Transverse colon (tissue), 4 donors: ENCODE results near the gene INPP5F. TPM values are rescaled to one million over a fixed set of nuclear protein-coding genes. Genes with fewer than 3 reads are reported as not detected.

Experiments
- DNase-seq: peaks from one replicate; pipeline ENCODE4 v3.0.0-alpha.2; 2019
- H3K27ac ChIP-seq, 4 donors: fragments of 200-600 bp; sonication (generic); 2 replicates each; pipeline ENCODE4 v1.5.1; 2016 to 2018; ENCODE audit warnings: inconsistent platforms in 4 of 4
- H3K27me3 ChIP-seq: fragments of 200-600 bp; sonication (generic); 2 replicates; pipeline ENCODE4 v1.5.1; 2017; ENCODE audit warnings: inconsistent platforms
- H3K36me3 ChIP-seq, 4 donors: fragments of 200-600 bp; sonication (generic); 2 replicates each; pipeline ENCODE4 v1.5.1; 2017 to 2019; ENCODE audit warnings: inconsistent platforms in 4 of 4
- H3K4me1 ChIP-seq, 4 donors: fragments of 200-600 bp; sonication (generic); 2 replicates each; pipeline ENCODE4 v1.5.1; 2017 to 2020; ENCODE audit warnings: inconsistent platforms in 4 of 4
- H3K4me3 ChIP-seq, 4 donors: fragments of 200-600 bp; sonication (generic); 1 replicate in 1 of 4; 2 replicates in 3 of 4; pipeline versions ENCODE4 v1.5.1 to v1.6.1; 2017 to 2019; ENCODE audit warnings: inconsistent platforms in 4 of 4
- H3K9me3 ChIP-seq, 2 donors: fragments of 200-600 bp; sonication (generic); 2 replicates each; pipeline ENCODE4 v1.5.1; 2017 to 2019; ENCODE audit warnings: inconsistent platforms in 2 of 2
- EP300 ChIP-seq: sonication (generic); formaldehyde crosslinking; IDR thresholded peaks from one replicate; pipeline ENCODE4 v1.6.1; 2017; ENCODE audit warnings: antibody characterized with exemption, low read depth
- POLR2A ChIP-seq: fragments of 450-650 bp; IDR thresholded peaks from one replicate; pipeline ENCODE4 v1.6.1; 2016; ENCODE audit warnings: antibody characterized with exemption, mild to moderate bottlenecking, moderate library complexity
- POLR2AphosphoS5 ChIP-seq, 3 donors: sonication (generic); formaldehyde crosslinking; IDR thresholded peaks; one replicate each; pipeline ENCODE4 v1.6.1; 2016; ENCODE audit warnings: antibody characterized with exemption in 3 of 3
- WGBS, 2 donors: methylation state at CpG; one replicate each; pipeline ENCODE4 v1.1.5; 2018; ENCODE audit warnings: low coverage in 1 of 2; 5-methylcytosine and 5-hydroxymethylcytosine counted together
- in situ Hi-C, 4 donors: fragments of 200-750 bp; cut with MboI; loops; one replicate each; pipeline versions ENCODE4 v1.15.0 to v1.15.1; 2017; ENCODE audit warnings: low sequenced_read_pairs in 3 of 4, low pct_ligation_motif_present in 1 of 4, low pct_unique_long_range_greater_than_20kb in 1 of 4
- intact Hi-C: fragments of 100-400 bp; cut with DNase I; formaldehyde crosslinking; loops from one replicate; pipeline ENCODE4 v1.15.1; 2023; ENCODE audit warnings: low total_unique reads
- total RNA-seq, 4 donors: library from RNA; depleted of rRNA; stranded (reverse); fragments of >200 nt; gene quantifications; one replicate each; pipeline ENCODE4 v1.1.0, GENCODE V29; 2016
- TF ChIP-seq, protein P1 (sequence below), 5 experiments: fragments of 200-600 bp in 3 of 5; fragments of 450-650 bp in 2 of 5; sonication (generic) in 3 of 5; IDR thresholded peaks; 1 replicate in 2 of 5; 2 replicates in 3 of 5; pipeline ENCODE4 v1.5.1; 2016 to 2017; ENCODE audit warnings: antibody characterized with exemption in 5 of 5, inconsistent platforms in 3 of 5, mild to moderate bottlenecking in 2 of 5, moderate library complexity in 1 of 5

The INPP5F gene
- total RNA-seq, 4 donors from 2014 or later: 11.6 to 24.6 (median 16.6) TPM

DNA sequence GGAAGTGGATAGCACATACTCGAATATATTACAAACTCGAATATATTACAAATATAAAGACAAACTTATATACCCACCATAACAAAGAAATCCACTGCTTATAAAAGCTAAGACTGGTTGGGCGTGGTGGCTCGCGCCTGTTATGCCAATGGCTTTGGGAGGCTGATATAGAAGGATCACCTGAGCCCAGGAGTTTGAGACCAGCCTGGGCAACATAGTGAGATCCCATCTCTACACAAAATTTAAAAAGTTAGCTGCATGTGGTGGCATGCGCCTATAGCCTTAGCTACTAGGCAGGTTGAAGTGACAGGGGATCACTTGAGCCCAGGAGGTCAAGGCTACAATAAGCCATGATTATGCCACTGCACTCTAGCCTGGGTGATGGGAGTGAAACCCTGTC, 126.4 kb downstream of the INPP5F start:
- TF ChIP-seq POLR2AphosphoS5 (IDR thresholded peaks at IDR 0.05) (no peak), EP300 (no peak), POLR2A (no peak)
- TF ChIP-seq, protein P1, sequence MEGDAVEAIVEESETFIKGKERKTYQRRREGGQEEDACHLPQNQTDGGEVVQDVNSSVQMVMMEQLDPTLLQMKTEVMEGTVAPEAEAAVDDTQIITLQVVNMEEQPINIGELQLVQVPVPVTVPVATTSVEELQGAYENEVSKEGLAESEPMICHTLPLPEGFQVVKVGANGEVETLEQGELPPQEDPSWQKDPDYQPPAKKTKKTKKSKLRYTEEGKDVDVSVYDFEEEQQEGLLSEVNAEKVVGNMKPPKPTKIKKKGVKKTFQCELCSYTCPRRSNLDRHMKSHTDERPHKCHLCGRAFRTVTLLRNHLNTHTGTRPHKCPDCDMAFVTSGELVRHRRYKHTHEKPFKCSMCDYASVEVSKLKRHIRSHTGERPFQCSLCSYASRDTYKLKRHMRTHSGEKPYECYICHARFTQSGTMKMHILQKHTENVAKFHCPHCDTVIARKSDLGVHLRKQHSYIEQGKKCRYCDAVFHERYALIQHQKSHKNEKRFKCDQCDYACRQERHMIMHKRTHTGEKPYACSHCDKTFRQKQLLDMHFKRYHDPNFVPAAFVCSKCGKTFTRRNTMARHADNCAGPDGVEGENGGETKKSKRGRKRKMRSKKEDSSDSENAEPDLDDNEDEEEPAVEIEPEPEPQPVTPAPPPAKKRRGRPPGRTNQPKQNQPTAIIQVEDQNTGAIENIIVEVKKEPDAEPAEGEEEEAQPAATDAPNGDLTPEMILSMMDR (IDR thresholded peaks at IDR 0.05): no peak
- Histone ChIP-seq H3K4me3 (no peak overlapping the region), H3K36me3 (peaks cover 0 to 70% (median 25%) of the 10 kb centered on the region in 4 donors), H3K4me1 (no peaks in the 10 kb centered on the region), H3K27ac (no peak overlapping the region), H3K9me3 (no peaks in the 10 kb centered on the region), H3K27me3 (no peaks in the 10 kb centered on the region)
- no peak for DNase-seq
- 91 to 97% methylated on average over 5 to 6 of the region's 6 CpGs for WGBS, 2 donors
- in situ Hi-C loops (loop anchor here in 3 of 4 donors (10.0 to 25.0 kb wide), 4 partner anchors 90 to 167 kb away; no protein-coding TSS in a partner anchor), intact Hi-C loops (loop anchor here (10.0 kb wide), 1 partner anchor 107 kb away; no protein-coding TSS in a partner anchor)

DNA sequence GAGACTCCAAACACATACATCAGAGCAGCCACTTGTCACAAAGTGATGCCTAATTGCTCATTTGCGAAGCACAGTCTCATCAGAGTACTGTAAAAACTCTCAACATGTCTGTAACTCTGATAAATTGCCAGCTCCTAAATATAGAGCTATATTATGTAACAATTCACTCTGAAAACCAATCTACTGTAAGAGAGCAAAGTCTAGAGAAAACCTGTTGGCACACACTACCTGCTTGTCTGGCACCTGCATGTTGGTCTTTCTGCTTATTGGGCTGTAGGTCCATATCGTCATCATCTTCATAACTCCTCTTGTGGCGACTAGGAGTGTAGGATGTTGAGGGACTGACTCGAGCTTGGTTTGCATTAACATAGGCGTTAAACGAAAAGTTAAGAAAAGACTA, 127.0 kb downstream of the INPP5F start:
- intact Hi-C loops: loop anchor here (10.0 kb wide), 1 partner anchor 108 kb away; no protein-coding TSS in a partner anchor
- peaks cover 0 to 70% (median 22%) of the 10 kb centered on the region in 4 donors for H3K36me3 ChIP-seq
- no peak for DNase-seq

DNA sequence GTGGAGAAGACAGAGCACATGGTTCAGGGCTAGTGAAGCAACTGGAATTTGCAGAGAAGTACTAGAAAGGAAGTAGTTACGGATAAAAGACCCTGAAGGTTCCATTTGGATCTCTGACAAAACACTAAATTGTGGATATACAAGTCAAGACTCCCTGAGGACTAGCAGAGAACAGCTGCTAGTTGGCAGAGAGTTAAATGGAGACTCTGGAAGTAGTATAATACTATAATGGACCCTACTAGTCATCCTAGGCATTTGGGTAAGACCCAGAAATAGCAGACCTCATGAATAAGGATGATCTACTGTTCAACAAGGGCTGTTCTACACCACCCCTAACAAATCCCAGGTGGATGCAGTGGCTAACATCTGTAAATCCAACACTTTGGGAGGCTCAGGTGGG, 127.7 kb downstream of the INPP5F start:
- WGBS, 2 donors: 83% methylated on average over 1 of the region's 1 CpG; no CpG with 5 or more reads in 1 of the 2 donors
- Histone ChIP-seq H3K4me1 (no peaks in the 10 kb centered on the region), H3K27me3 (no peaks in the 10 kb centered on the region), H3K4me3 (no peak overlapping the region), H3K9me3 (no peaks in the 10 kb centered on the region), H3K36me3 (peaks cover 0 to 70% (median 19%) of the 10 kb centered on the region in 4 donors), H3K27ac (no peak overlapping the region)
- TF ChIP-seq EP300 (no peak), POLR2A (no peak), POLR2AphosphoS5 (IDR thresholded peaks at IDR 0.05) (no peak)
- TF ChIP-seq, protein P1 (IDR thresholded peaks at IDR 0.05): no peak
- in situ Hi-C loops: loop anchor here in 3 of 4 donors (10.0 to 25.0 kb wide), 4 partner anchors 91 to 169 kb away; no protein-coding TSS in a partner anchor
- intact Hi-C loops: loop anchor here (10.0 kb wide), 1 partner anchor 109 kb away; no protein-coding TSS in a partner anchor
- DNase-seq: no peak

More for the DNA sequence above, 127.0 kb downstream of the INPP5F start:
- H3K9me3 ChIP-seq: no peaks in the 10 kb centered on the region
- no peak overlapping the region for H3K27ac ChIP-seq
- H3K27me3 ChIP-seq: no peaks in the 10 kb centered on the region
- no peak for TF ChIP-seq POLR2A
- TF ChIP-seq, protein P1 (IDR thresholded peaks at IDR 0.05): no peak
- TF ChIP-seq POLR2AphosphoS5 (IDR thresholded peaks at IDR 0.05): no peak
- no peak for TF ChIP-seq EP300
- no peak overlapping the region for H3K4me3 ChIP-seq
- 70 to 79% methylated on average over 5 to 6 of the region's 6 CpGs for WGBS, 2 donors
- no peaks in the 10 kb centered on the region for H3K4me1 ChIP-seq
- in situ Hi-C loops: loop anchor here in 3 of 4 donors (10.0 to 25.0 kb wide), 4 partner anchors 91 to 168 kb away; no protein-coding TSS in a partner anchor

DNA sequence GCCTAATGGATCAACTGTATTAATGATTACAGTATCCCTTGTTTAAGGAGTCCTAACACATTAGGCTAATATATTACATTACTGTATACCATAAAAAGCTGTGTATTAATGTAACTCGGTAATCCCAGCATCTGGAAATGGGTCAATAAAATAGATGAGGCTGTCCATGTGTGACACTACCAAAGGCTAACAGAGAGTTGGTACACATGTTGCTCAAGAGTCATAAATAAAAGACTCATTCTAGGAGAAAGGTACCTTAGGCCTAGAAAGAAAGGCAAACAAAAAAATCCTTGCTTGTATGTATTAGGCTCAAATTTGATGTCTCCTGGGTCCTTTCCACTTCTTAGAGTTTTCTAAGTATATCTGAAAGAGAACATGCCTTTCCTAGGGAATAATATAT, 132.2 kb downstream of the INPP5F start:
- TF ChIP-seq POLR2AphosphoS5 (IDR thresholded peaks at IDR 0.05): no peak
- TF ChIP-seq, protein P1 (IDR thresholded peaks at IDR 0.05): no peak
- no peak for TF ChIP-seq POLR2A
- no peak for TF ChIP-seq EP300
- Histone ChIP-seq H3K27me3 (no peaks in the 10 kb centered on the region), H3K4me3 (no peak overlapping the region), H3K4me1 (peaks cover 0 to 24% (median 4%) of the 10 kb centered on the region in 4 donors), H3K36me3 (peaks cover 0 to 44% (median 8%) of the 10 kb centered on the region in 4 donors), H3K9me3 (no peaks in the 10 kb centered on the region), H3K27ac (no peak overlapping the region)
- 40 to 69% methylated on average over 1 of the region's 1 CpG for WGBS, 2 donors
- intact Hi-C loops (loop anchor here (10.0 kb wide), 1 partner anchor 113 kb away; no protein-coding TSS in a partner anchor), in situ Hi-C loops (loop anchor here in 3 of 4 donors (10.0 to 25.0 kb wide), 4 partner anchors 96 to 173 kb away; no protein-coding TSS in a partner anchor)
- DNase-seq: no peak
